Activated CD4-positive, alpha-beta T cell treated with anti-CD3 and anti-CD28 coated beads for 48 hours (primary cell): ENCODE results near the gene DPPA4.
A peak's percentile ranks its signal among the peaks of the same experiment; 100 is the strongest.

Source experiments
- DNase-seq: peaks from one replicate; pipeline ENCODE4 v3.0.0-alpha.2; 2020

DPPA4 gene

GRCh38 chr3:109336291-109336861 is 970 bp downstream of the DPPA4 start:
- DNase-seq = peak; percentile 25

DNA sequence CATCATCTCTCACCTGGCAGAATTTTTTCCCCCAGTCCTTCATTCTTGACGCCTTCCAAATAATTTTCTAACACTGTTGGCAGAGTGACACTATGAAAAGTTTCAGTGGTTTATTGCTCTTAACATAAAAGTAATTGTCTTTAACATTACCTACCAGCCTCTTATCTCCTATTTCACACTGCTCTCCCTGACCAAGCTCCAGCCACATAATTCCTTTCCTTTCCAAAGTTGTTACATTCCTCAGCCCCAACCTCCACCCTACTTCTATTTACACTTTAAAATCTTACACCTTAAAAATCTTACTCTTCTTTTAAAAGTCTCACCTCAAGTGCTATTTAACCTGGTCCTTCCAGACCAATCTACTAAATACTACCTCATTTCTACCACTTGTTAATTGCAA is 2.8 kb downstream of the DPPA4 start:
- DNase-seq = no peak

GRCh38 chr3:109331692-109332091 is 5.7 kb downstream of the DPPA4 start:
- DNase-seq = no peak

GRCh38 chr3:109330405-109330804 is 6.9 kb downstream of the DPPA4 start:
- DNase-seq = no peak

DNA sequence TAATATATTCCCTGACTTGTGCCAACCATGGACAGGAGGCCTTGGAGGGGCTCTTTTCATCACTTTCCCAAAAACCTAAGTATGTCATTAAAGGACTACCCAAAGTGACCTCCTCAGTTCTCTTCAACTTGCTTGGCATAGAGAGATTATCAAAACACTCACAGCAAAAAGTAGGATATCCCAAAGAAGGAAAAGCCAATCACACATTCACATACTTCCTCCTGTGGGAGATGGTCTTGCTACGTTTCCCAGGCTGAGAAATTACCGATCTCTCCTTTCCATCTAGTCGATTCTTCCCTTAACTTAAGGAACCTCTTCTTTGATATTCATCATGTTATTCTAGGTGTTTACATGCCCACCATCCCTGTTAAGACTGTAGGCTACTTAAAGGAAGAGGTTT is 9.1 kb downstream of the DPPA4 start:
- DNase-seq = no peak

GRCh38 chr3:109325657-109326056 is 11.7 kb downstream of the DPPA4 start:
- DNase-seq = no peak

DNA sequence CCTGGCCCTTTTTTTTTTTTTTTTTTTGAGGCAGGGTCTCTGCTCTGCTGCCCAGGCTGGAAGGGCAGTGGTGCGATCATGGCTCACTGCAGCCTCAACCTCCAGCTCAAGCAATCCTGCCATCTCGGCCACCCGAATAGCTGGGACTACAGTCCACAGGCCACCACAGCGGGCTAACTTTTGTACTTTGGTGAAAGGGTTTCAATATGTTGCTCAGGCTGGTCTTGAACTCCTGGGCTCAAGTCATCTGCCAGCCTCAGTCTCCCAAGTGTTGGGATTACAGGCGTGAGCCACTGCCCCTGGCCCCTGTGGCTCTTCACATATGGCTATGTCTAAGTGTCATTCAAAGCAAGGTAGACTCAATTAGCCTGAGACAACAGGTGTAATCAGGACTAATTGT is 12.2 kb downstream of the DPPA4 start:
- DNase-seq = no peak

DNA sequence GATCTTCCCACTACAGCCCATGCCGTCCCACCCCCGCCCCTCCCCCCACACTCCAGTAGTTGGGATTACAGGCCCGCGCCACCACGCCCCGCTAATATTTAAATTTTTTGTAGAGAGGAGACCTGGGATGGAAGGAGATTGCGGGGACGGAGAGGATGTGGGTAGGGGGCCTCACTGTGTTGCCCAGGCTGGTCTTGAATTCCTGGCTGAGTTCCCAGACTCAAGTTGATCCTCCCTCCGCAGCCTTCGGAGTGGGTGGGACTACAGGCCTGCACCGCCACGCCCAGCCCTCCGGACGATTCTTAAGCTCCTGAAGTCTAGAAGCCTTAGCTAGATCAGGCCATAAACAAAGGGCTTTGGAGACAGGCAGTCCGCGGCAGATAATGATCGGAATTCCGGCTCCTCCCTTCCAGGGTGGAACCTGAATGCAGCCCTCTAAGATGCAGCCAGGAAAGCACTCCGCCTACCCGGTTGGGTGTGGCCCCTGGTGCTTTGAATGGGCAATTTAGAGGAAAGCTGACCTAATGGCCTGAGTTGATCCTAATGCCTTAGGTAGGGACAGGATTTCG is 21.1 kb downstream of the DPPA4 start, which contains the start of gene DPPA2:
DPPA2 (minus strand) TSS at position 356 of the 569 bp plus-strand sequence. CDS start 1,975 bp downstream, outside the sequence.
- DNase-seq = no peak

DNA sequence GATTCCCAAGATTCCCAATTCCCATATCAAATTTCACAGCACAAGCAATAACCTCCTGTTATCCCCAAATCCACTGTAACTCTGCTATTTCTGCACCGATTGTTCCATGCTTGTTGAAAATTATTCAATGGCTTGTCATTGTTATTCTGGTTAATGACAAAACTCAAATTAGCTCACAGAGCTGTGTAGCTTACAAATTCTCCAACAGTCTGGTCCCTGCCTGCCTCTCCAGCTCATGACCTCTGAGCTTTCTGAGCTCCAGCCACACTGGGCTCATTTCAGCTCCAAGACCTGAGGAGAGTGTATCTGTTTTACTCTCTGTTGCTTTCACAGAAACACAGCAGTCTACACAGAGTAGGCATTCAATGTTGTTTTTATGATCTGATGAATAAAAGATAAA is 24.3 kb downstream of the DPPA4 start:
- DNase-seq = no peak

GRCh38 chr3:109297496-109297895 is 39.9 kb downstream of the DPPA4 start:
- no peak for DNase-seq

- no peak for DNase-seq
Measured at GRCh38 chr3:109284071-109284470, 53.3 kb downstream of the DPPA4 start.

DNA sequence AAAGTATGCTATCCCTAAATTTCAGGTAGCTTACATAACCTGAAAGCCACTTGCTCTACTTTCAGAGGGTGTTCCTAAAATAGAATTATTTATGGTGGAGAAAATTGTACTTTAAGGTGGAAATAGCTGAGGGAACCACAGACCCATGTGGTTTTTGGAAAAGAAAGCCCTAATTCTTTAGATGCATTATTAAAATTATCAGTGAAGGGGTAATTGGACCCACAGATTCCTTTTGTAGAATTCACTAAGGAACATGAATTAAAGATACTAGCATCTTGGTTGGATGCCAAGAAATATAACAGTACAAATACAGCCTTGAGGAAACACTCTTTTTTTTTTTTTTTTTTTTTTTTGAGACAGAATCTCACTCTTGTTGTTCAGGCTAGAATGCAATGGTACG is 58.8 kb downstream of the DPPA4 start:
- DNase-seq = no peak

DNA sequence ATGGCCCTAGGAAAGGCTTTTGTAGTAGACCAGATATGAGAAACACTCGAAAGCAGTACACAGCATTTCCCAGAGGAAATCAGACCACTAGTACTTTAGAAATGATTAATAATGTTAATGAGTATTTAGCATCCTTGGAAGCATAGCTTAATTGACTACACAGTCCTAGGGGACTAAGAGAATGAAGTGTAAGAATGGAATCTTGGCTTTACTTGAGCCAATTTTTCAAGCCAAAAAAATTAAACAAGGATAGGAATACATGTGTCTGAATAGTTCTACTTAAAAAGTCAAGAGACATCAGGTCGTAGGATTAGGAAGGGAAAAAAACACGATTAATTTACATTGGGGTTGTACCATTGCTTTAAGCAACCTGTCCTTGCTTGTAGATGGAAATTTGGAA is 59.2 kb downstream of the DPPA4 start:
- no peak for DNase-seq
